ENCODE measurements around the gene KIF15.

Gene KIF15

GRCh38 chr3:44761424-44762169 lies at the start of gene KIF15, which contains the start of gene KIAA1143:
Gene KIF15, plus strand, starts transcription at chr3:44761794. Its CDS starts 72 bp downstream, at chr3:44761866.
Gene KIAA1143, minus strand, starts transcription at chr3:44761619. Its CDS starts 17 bp downstream, at chr3:44761602.
- H3K27ac ChIP-seq: peak within 1 kb of the TSS; percentile 86
- no peak for TF ChIP-seq CTCF (conservative IDR thresholded peaks at IDR 0.05)

GRCh38 chr3:44712455-44713075 lies 49.0 kb upstream of the KIF15 start, which contains the start of gene ZNF502:
Gene ZNF502, plus strand, starts transcription at chr3:44712660. Its CDS starts 7,602 bp downstream, at chr3:44720262.
- peak; percentile 64 for TF ChIP-seq CTCF (conservative IDR thresholded peaks at IDR 0.05)
- H3K27ac ChIP-seq: peak within 1 kb of the TSS; percentile 76

- H3K27ac ChIP-seq: no peak overlapping the region
- TF ChIP-seq CTCF (conservative IDR thresholded peaks at IDR 0.05): no peak
Observed at GRCh38 chr3:44721231-44722102, 40.1 kb upstream of the KIF15 start.

GRCh38 chr3:44722103-44722401 lies 39.5 kb upstream of the KIF15 start:
- no peak for TF ChIP-seq CTCF (conservative IDR thresholded peaks at IDR 0.05)
- no peak overlapping the region for H3K27ac ChIP-seq

- peak within 1 kb of the TSS; percentile 53 for H3K27ac ChIP-seq
Observed at GRCh38 chr3:44729384-44729910, 32.1 kb upstream of the KIF15 start, which contains the start of gene ZNF501. Gene ZNF501, plus strand, starts transcription at chr3:44729635. Its CDS starts 4,787 bp downstream, at chr3:44734422.

GRCh38 chr3:44734646-44735168 lies 26.9 kb upstream of the KIF15 start:
- no peak overlapping the region for H3K27ac ChIP-seq
- TF ChIP-seq CTCF (conservative IDR thresholded peaks at IDR 0.05): no peak

More at GRCh38 chr3:44729384-44729910, 32.1 kb upstream of the KIF15 start, which contains the start of gene ZNF501:
- no peak for TF ChIP-seq CTCF (conservative IDR thresholded peaks at IDR 0.05)
